GM21528 (cell line): ENCODE results near the gene GNE.
"Not testable (repeated sequence)": the region's sequence is repeated elsewhere in the genome, so short reads cannot be mapped to it uniquely, and the experiment has no call there.

Experiments used
- ATAC-seq: cut with Tn5 transposase; IDR thresholded peaks from one replicate; pipeline ENCODE4 v1.9.1; 2021; ENCODE audit warnings: mild to moderate bottlenecking, moderate library complexity; ENCODE audit not compliant: unreplicated experiment, low FRiP score

Gene GNE

GRCh38 chr9:36258208-36258995 is at the start of gene GNE:
GNE (minus strand) TSS chr9:36258448; CDS start chr9:36249355, 9,093 bp downstream.
- ATAC-seq, result peak; percentile 81

GRCh38 chr9:36306471-36307306 is 48.4 kb upstream of the GNE start:
- no peak for ATAC-seq

- not testable (repeated sequence) for ATAC-seq
These were observed 46.1 kb upstream of the GNE start for GRCh38 chr9:36304366-36304765.

GRCh38 chr9:36301227-36301626 is 43.0 kb upstream of the GNE start:
- no peak for ATAC-seq

GRCh38 chr9:36298566-36298965 is 40.3 kb upstream of the GNE start:
- ATAC-seq, result no peak

- no peak for ATAC-seq
These were observed 39.5 kb upstream of the GNE start for GRCh38 chr9:36297798-36298197.

- not testable (repeated sequence) for ATAC-seq
These were observed 36.7 kb upstream of the GNE start for GRCh38 chr9:36294996-36295395.

- no peak for ATAC-seq
These were observed 35.7 kb upstream of the GNE start for GRCh38 chr9:36293918-36294317.

GRCh38 chr9:36293171-36293570 is 34.9 kb upstream of the GNE start:
- no peak for ATAC-seq

GRCh38 chr9:36292641-36293040 is 34.4 kb upstream of the GNE start:
- no peak for ATAC-seq

- ATAC-seq, result no peak
These were observed 32.7 kb upstream of the GNE start for GRCh38 chr9:36290996-36291395.

GRCh38 chr9:36289836-36290435 is 31.7 kb upstream of the GNE start:
- ATAC-seq, result no peak

GRCh38 chr9:36288070-36288469 is 29.8 kb upstream of the GNE start:
- no peak for ATAC-seq

- no peak for ATAC-seq
These were observed 28.1 kb upstream of the GNE start for GRCh38 chr9:36286388-36286787.

GRCh38 chr9:36284226-36284625 is 26.0 kb upstream of the GNE start:
- ATAC-seq, result no peak

- ATAC-seq, result no peak
These were observed 24.0 kb upstream of the GNE start for GRCh38 chr9:36282275-36282674.

GRCh38 chr9:36280989-36281388 is 22.7 kb upstream of the GNE start:
- ATAC-seq, result no peak

- ATAC-seq, result no peak
These were observed 20.0 kb upstream of the GNE start for GRCh38 chr9:36278243-36278642.

- ATAC-seq, result no peak
These were observed 18.5 kb upstream of the GNE start for GRCh38 chr9:36276781-36277181.

GRCh38 chr9:36276254-36276653 is 18.0 kb upstream of the GNE start:
- ATAC-seq, result no peak

GRCh38 chr9:36275060-36275459 is 16.8 kb upstream of the GNE start:
- ATAC-seq, result no peak
